GM23338 (cell line): ENCODE results near the gene TGOLN2. TPM values are rescaled to one million over a fixed set of nuclear protein-coding genes. Genes with fewer than 3 reads are reported as not detected.

Experiments
- CREB1 ChIP-seq: fragments of 250-450 bp; sonication (Bioruptor Pico); IDR thresholded peaks from 2 replicates; pipeline ENCODE4 v1.5.0; 2020; ENCODE audit warnings: low read depth, mild to moderate bottlenecking, moderate library complexity
- EZH2phosphoT487 ChIP-seq: fragments of 200-600 bp; sonication (generic); IDR thresholded peaks from one replicate; pipeline ENCODE4 v1.8.1; 2018; ENCODE audit warnings: antibody characterized with exemption; ENCODE audit not compliant: unreplicated experiment
- REST ChIP-seq: IDR thresholded peaks from one replicate; pipeline ENCODE4 v1.6.1; 2018; ENCODE audit warnings: antibody characterized with exemption; ENCODE audit not compliant: unreplicated experiment
- ZNF462 ChIP-seq: fragments of 250-450 bp; sonication (Bioruptor Pico); IDR thresholded peaks from 2 replicates; pipeline ENCODE4 v1.5.0; 2020; ENCODE audit warnings: mild to moderate bottlenecking, moderate library complexity
- polyA plus RNA-seq: library from polyadenylated mRNA; unstranded; fragments of >200 nt; fragmentation: Nextera tagmentation; extraction: Ambion mirVana; gene quantifications from 2 replicates; pipeline ENCODE4 v1.2.1, GENCODE V29; 2016
- total RNA-seq: library from RNA; depleted of rRNA; stranded (reverse); fragments of >200 nt; shearing (Covaris generic); gene quantifications from 2 replicates; pipeline ENCODE4 v1.2.3, GENCODE V29; 2014

The TGOLN2 gene
- total and polyA plus RNA-seq, 2 experiments from 2014 or later = 20.8 to 48.3 TPM

DNA sequence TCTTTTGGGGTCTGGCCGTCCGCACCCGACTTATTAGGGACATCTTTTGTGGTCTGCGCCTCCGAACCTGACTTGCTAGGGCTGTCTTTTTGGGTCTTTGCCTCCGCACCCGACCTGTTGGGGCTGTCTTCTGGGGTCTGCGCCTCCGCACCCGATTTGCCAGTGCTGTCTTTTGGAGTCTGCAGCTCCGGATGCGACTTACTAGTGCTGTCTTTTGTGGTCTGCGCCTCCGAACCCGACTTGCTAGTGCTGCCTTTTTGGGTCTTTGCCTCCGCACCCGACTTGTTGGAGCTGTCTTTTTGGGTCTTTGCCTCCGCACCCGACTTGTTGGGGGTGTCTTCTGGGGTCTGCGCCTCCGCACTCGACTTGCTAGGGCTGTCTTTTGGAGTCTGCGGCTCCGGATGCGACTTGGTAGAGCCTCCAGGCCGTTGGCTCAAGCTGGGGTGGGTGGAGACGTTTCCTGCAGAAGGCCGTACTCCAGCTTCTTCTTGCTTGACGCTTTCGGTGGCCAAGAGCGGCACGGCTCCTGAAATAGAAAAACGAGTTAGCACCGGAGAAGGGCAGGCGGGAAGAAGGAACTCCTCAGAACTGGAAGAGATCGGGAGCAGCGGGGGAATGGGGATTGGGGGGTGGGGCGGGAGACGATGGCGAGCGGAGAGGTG, 498 bp downstream of the TGOLN2 start (continued):
- TF ChIP-seq ZNF462 (CRISPR knock-in tag) = no peak
- no peak for TF ChIP-seq REST
- TF ChIP-seq CREB1 (CRISPR knock-in tag) = no peak
- no peak for TF ChIP-seq EZH2phosphoT487
